Small intestine (tissue), 7 donors: ENCODE results near the gene SPAG9. TPM values are rescaled to one million over a fixed set of nuclear protein-coding genes. Genes with fewer than 3 reads are reported as not detected.

Experiments used
- DNase-seq, 2 donors: peaks; one replicate each; pipeline versions ENCODE4 v3.0.0 to v3.0.0-alpha.2; 2013
- FAIRE-seq: peaks from 2 replicates; lab custom pipeline; 2012; peaks lifted over from hg19 to GRCh38; lab: Jason Lieb, UNC
- H3K27ac ChIP-seq, 3 donors: one replicate each; pipeline ENCODE4 v1.5.1; 2013; ENCODE audit warnings: low read length in 2 of 3, mild to moderate bottlenecking in 2 of 3, control low read depth in 1 of 3, inconsistent platforms in 1 of 3, low read depth in 1 of 3, moderate library complexity in 1 of 3
- H3K27me3 ChIP-seq, 3 donors: one replicate each; pipeline ENCODE4 v1.6.1; 2013; ENCODE audit warnings: low read length in 3 of 3, inconsistent platforms in 1 of 3; ENCODE audit not compliant: control insufficient read depth in 3 of 3, insufficient read depth in 3 of 3
- H3K36me3 ChIP-seq, 3 donors: one replicate each; pipeline ENCODE4 v1.6.1; 2013; ENCODE audit warnings: low read length in 3 of 3, inconsistent platforms in 1 of 3, low read depth in 1 of 3, mild to moderate bottlenecking in 1 of 3, moderate library complexity in 1 of 3; ENCODE audit not compliant: control insufficient read depth in 3 of 3, insufficient read depth in 2 of 3
- H3K4me1 ChIP-seq, 3 donors: one replicate each; pipeline ENCODE4 v1.6.1; 2013; ENCODE audit warnings: low read length in 2 of 3, inconsistent platforms in 1 of 3, low read depth in 1 of 3, mild to moderate bottlenecking in 1 of 3, moderate library complexity in 1 of 3; ENCODE audit not compliant: control insufficient read depth in 3 of 3, insufficient read depth in 2 of 3
- H3K4me3 ChIP-seq, 3 donors: one replicate each; pipeline ENCODE4 v1.5.1; 2013; ENCODE audit warnings: low read length in 3 of 3, control low read depth in 1 of 3, inconsistent platforms in 1 of 3, low read depth in 1 of 3, mild to moderate bottlenecking in 1 of 3, moderate library complexity in 1 of 3
- H3K9me3 ChIP-seq, 2 donors: one replicate each; pipeline ENCODE4 v1.6.1; 2013; ENCODE audit warnings: low read depth in 1 of 2, low read length in 1 of 2; ENCODE audit not compliant: control insufficient read depth in 2 of 2, insufficient read depth in 1 of 2
- WGBS, 3 donors: extraction: QIAGEN DNeasy Blood & Tissue Kit; methylation state at CpG; one replicate each; pipeline ENCODE4 v1.1.7; 2013; 5-methylcytosine and 5-hydroxymethylcytosine counted together
- polyA plus RNA-seq, 4 donors: library from polyadenylated mRNA; stranded (reverse) in 3 of 4; unstranded in 1 of 4; fragments of 200-250 nt in 3 of 4; fragments of 120-200 nt in 1 of 4; gene quantifications; one replicate each; pipeline versions ENCODE4 v1.2.1 to v1.2.3, GENCODE V29; 2013
- donor health status: healthy with polysubstance abuse.
- donor health status: control.
- donor health status: control.
- donor health status: Bipolar disorder and iron deficiency.
- donor health status: healthy.

The SPAG9 gene
- polyA plus RNA-seq, 4 donors = 14.1 to 65.9 (median 18.5) TPM

DNA sequence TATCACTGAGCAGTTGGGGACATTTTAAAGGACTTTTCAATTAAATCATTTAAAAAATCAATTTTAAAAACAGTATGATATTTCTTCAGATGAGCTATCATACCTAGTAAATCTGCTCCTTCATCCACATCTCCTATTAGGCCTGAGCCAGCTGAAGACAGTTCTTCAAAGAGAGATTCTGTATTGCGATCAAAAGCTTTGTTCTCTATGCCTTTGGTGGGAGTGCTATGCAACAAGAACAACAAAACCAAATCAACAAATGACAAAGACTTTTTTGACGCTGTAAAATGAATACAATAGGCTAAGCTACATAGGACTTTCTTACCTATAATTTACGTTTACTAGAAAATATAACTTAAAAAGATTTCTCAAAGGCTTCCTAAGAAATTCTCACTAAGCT, 106.5 kb downstream of the SPAG9 start:
- no peak for FAIRE-seq
- peaks cover 11 to 32% (median 13%) of the 10 kb centered on the region in 3 donors for H3K36me3 ChIP-seq

DNA sequence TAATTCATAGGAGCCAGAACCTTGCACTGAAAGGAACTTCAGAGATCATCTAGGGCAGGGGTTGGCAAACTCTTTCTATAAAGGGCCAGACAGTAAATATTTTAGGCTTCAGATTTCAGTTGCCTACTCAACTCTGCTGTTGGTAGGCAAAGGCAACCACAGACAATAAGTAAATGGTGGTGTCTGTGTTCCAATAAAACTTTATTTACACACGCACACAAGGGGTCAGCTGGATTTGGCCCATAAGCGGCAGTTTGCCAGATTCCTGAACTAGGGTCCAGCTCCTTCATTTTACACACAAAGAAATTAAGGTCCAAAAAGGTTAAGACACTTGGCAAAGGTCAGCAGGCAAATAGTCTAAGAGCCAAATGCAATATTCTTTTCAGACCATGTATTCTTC, 107.3 kb downstream of the SPAG9 start:
- no peaks in the 10 kb centered on the region for H3K9me3 ChIP-seq
- FAIRE-seq (no peak), DNase-seq (no peak)
- H3K27ac ChIP-seq = no peak overlapping the region
- H3K27me3 ChIP-seq = no peaks in the 10 kb centered on the region
- H3K4me1 ChIP-seq = no peaks in the 10 kb centered on the region
- WGBS, 3 donors = 98 to 100% (median 100%) methylated on average over 2 of the region's 2 CpGs
- H3K4me3 ChIP-seq = no peak overlapping the region
- peaks cover 7 to 25% (median 8%) of the 10 kb centered on the region in 3 donors for H3K36me3 ChIP-seq

More for the DNA sequence above, 106.5 kb downstream of the SPAG9 start:
- no peaks in the 10 kb centered on the region for H3K4me1 ChIP-seq
- no peak overlapping the region for H3K4me3 ChIP-seq
- WGBS, 3 donors = 95 to 98% (median 97%) methylated on average over 3 of the region's 3 CpGs
- H3K27ac ChIP-seq = no peak overlapping the region
- H3K9me3 ChIP-seq = no peaks in the 10 kb centered on the region
- DNase-seq = no peak
- no peaks in the 10 kb centered on the region for H3K27me3 ChIP-seq

DNA sequence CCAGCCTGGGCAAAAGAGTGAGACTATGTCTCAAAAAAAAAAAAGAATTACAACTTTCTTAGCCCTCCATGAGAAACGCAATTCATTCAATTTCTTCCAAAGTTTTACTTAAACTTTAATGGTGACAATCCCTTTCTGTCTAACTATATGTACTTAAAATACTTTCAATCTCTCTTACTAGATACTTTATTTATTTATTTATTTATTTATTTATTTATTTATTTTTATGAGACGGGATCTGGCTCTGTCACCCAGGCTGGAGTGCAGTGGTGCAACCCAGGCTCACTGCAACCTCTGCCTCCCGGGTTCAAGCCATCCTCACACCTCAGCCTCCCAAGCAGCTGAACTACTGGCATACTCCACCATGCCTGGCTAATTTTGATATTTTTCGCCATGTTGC, 108.1 kb downstream of the SPAG9 start:
- Histone ChIP-seq H3K27me3 (no peaks in the 10 kb centered on the region), H3K36me3 (peaks cover 7 to 20% (median 8%) of the 10 kb centered on the region in 3 donors), H3K4me1 (no peaks in the 10 kb centered on the region), H3K27ac (no peak overlapping the region), H3K4me3 (no peak overlapping the region), H3K9me3 (no peaks in the 10 kb centered on the region)
- DNase-seq = no peak
- WGBS, 3 donors = 93 to 98% (median 97%) methylated on average over 4 of the region's 4 CpGs
- no peak for FAIRE-seq

DNA sequence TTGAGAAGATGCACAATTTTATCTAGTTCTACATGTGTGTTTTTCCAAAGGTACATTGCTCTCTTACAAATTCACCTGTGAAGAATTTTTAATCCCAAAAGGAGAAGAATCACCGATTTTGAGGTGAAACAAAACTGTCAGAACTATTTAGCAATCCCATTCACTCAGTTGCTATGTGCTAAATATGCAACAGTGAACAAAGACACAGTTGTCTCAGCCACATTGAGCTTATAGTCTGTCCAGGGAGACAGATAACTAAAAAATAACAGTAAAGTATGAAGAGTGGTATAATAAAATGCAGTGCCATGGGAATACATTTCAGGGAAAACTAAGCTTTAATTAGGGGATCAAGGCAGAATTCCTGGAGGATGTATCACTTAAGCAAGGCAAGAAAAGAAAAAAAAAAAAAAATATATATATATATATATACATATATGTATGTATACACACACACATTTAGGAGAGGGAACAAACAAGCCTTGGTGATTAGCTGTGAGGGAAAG, 110.4 kb downstream of the SPAG9 start:
- no peak for DNase-seq
- Histone ChIP-seq H3K4me1 (no peaks in the 10 kb centered on the region), H3K27me3 (no peaks in the 10 kb centered on the region), H3K4me3 (no peak overlapping the region), H3K9me3 (no peaks in the 10 kb centered on the region), H3K27ac (no peak overlapping the region), H3K36me3 (peaks cover 10 to 24% (median 11%) of the 10 kb centered on the region in 3 donors)
- 84 to 88% (median 86%) methylated on average over 1 of the region's 1 CpG for WGBS, 3 donors
- no peak for FAIRE-seq

DNA sequence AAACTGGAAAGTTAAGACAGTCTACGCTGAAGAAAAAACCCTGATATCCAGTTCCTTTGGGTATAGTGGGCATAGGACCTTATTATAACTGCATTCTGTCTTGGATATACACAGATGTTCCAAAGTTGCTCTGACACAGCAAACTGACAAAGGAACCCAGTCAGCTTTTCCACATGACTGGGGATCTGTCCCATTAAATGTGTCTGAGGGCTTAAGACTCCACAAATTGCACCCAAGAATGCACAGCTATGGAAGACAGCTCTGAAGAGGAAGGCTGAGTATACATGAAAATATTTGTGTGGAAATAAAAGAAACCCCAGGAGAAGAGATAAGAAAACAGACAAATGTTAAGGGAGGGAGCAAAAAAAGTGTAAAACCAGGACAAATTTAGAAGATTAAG, 114.1 kb downstream of the SPAG9 start:
- Histone ChIP-seq H3K4me3 (no peak overlapping the region), H3K27ac (no peak overlapping the region), H3K4me1 (peaks cover 0 to 2% (median 0%) of the 10 kb centered on the region in 3 donors), H3K9me3 (no peaks in the 10 kb centered on the region), H3K27me3 (no peaks in the 10 kb centered on the region), H3K36me3 (peaks cover 6 to 33% (median 13%) of the 10 kb centered on the region in 3 donors)
- no peak for FAIRE-seq
- DNase-seq = no peak
- WGBS, 3 donors = 95 to 100% (median 96%) methylated on average over 1 of the region's 1 CpG

DNA sequence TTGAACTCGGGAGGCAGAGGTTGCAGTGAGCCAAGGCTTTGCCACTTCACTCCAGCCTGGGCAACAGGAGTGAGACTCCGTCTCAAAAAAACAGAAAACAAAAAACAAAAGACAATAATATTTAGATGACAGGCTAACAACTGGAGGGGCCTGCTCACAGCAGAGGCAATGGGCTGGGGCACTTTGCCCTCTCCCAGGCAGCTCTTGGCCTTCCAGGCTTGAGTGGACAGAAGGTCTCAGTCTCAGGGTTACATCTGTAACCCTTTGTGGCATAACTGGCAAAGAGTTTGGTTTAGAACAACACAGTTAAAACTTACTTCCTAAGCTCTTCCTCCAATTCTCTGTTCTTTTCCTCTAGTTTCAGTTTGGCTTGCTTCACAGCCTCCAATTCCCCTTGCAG, 114.9 kb downstream of the SPAG9 start:
- peaks cover 6 to 26% (median 14%) of the 10 kb centered on the region in 3 donors for H3K36me3 ChIP-seq
- no peak overlapping the region for H3K4me3 ChIP-seq
- 84 to 100% (median 92%) methylated on average over 2 of the region's 2 CpGs for WGBS, 3 donors
- H3K27ac ChIP-seq = no peak overlapping the region
- H3K4me1 ChIP-seq = peaks cover 0 to 2% (median 0%) of the 10 kb centered on the region in 3 donors
- FAIRE-seq (no peak), DNase-seq (no peak)
- no peaks in the 10 kb centered on the region for H3K9me3 ChIP-seq
- H3K27me3 ChIP-seq = no peaks in the 10 kb centered on the region

DNA sequence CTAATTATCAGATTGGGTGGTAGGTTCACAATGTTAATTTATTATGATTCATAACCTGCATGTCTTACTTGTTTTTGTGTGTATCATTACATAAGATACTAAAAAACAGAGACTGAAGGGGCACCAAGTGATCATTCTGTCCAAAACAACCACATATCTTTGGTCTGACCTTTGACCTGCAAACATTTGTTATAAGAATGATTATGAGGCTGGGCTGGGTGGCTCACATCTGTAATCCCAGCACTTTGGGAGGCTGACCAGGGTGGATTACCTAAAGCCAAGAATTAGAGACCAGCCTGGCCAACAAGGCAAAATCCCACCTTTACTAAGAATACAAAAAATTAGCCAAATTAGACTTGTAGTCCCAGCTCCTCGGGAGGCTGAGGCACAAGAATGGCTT, 116.4 kb downstream of the SPAG9 start:
- Histone ChIP-seq H3K27ac (no peak overlapping the region), H3K36me3 (peaks cover 8 to 30% (median 11%) of the 10 kb centered on the region in 3 donors), H3K9me3 (no peaks in the 10 kb centered on the region), H3K4me1 (peaks cover 0 to 2% (median 0%) of the 10 kb centered on the region in 3 donors), H3K4me3 (no peak overlapping the region), H3K27me3 (no peaks in the 10 kb centered on the region)
- no peak for DNase-seq
- WGBS, 3 donors = 74 to 84% (median 81%) methylated on average over 1 of the region's 1 CpG
- FAIRE-seq = no peak

DNA sequence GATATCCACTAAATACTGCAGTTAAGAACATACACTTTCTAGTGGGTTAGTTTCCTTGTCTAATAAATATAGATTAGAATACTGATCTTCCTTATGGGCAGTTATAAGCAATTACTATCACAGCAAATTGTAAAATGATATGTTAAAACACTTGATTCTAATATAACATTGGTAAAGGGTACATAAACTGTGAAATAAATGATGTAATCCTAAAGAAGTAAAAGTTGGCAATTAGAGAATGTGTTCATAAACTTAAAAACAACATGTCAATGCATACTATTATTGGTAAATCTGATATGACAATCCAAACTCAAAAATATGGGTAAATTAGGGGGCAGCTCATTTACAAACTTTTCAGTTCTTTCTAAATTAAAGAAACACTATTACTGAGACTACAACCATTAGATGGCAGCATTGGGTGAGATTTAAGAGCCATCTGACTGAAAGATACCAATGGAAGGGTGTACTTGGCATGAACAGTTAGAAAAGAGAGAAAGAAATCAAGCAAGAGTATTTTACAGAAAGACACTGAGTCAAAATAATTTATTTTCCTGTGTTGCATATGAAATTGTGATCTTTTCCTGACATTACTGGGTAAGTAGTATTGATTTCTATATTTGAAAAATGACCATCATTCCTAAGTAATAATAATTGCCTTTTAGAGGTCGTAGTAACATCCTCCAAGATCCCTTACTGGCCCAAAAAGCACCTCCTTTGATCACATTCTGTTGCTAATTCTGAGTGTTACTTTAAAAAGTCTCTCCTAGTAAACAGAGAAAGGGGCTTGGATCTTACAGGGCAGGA, 119.6 kb downstream of the SPAG9 start:
- Histone ChIP-seq H3K4me3 (no peak overlapping the region), H3K4me1 (peaks cover 0 to 2% (median 0%) of the 10 kb centered on the region in 3 donors), H3K27me3 (no peaks in the 10 kb centered on the region), H3K36me3 (peaks cover 12 to 41% (median 24%) of the 10 kb centered on the region in 3 donors), H3K9me3 (no peaks in the 10 kb centered on the region), H3K27ac (no peak overlapping the region)
- 96 to 100% (median 97%) methylated on average over 1 of the region's 1 CpG for WGBS, 3 donors
- DNase-seq = peak; percentile 68 to 74
- peak; percentile 44 for FAIRE-seq
